ENCODE results near the gene JOSD1.
"Not testable (repeated sequence)": the region's sequence is repeated elsewhere in the genome, so short reads cannot be mapped to it uniquely, and the experiment has no call there.

Gene JOSD1

GRCh38 chr22:38684895-38685294 lies 15.8 kb downstream of the JOSD1 start:
- no peak for DNase-seq (ENCODE audit: low read depth in 3 of 3)

GRCh38 chr22:38681582-38682335 lies 19.0 kb downstream of the JOSD1 start, which contains the start of gene TOMM22:
Gene TOMM22 (plus strand): TSS chr22:38681957. CDS start chr22:38681979, 22 bp downstream.
- DNase-seq (ENCODE audit: low read depth in 3 of 3), result peak; percentile 62 to 74 (median 66)

DNA sequence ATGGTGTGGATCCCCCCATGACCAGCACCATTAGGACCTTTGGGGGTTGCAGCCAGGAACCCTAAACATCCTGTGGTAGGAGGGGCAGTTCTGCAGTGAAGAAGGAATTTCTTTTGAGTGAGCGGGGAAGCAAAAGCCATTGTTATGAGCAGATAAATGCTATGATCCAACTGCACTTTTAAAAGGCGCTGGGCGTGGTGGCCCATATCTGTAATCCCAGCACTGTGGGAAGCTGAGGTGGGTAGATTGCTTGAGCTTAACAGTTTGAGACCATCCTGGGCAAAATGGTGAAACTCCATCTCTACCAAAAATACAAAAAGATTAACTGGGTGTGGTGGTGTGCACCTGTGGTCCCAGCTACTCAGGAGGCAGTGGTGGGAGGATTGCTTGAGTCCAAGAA lies 24.9 kb downstream of the JOSD1 start:
- no peak for DNase-seq (ENCODE audit: low read depth in 3 of 3)

DNA sequence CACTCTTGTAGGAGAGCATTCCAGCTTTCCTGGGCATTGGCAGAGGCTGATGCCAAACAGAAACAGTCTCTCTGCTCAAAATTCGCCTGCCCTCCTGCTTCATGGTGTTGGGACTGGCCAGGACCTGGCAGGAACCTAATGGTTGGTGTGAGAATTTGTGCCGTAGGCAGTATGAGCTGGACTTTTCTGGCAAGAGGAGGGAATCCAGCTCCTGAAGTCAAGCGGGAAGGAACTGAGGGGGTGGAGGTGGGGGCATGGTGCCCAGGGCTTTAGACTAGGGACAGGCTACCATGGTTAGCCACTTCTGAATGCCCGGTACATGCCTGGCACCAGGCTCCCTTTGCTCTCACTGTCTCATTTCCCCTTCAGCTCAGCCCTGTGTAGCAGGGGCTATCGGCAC lies 25.9 kb downstream of the JOSD1 start:
- no peak for DNase-seq (ENCODE audit: low read depth in 3 of 3)

DNA sequence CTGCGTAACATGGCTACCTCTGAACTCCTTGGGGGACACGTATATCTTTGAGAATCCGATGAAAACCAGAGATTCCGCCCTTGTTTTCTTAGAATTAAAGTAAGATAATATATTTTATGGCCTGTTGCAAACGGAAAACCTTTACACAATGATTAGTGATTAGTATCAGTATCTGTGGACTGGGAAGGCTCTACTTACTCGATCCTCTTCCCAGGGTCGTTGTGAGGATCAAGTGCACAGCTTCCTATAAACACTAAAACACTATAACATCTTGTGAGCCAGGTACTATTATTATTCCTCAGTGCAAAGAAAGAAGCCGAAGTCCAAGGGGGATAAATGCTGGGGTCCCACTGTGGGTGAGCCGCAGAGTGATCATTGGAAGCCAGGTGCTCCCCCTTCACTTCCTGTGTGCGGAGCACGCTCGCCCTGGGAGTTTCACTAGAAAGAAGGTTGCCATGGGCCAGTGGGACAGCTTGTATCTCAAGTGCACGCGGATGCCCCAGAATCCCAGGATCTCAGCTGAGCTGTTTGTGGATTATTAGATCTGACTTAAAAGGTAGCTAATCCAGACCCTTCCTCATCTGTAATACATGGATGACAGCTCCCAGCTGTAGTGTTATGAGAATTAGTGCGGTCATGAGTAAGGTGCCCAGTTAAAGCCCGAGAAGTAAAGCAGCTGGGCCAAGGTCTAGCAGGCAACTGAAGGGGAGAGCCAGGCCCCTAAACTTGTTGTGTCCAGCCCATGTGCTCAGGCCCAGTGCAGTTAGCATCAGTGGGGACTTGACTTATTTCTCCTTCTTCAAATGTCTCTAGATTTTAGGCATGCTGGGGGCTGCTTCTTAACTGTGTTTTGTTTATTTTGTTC lies 43.5 kb downstream of the JOSD1 start:
- DNase-seq (ENCODE audit: low read depth in 3 of 3), result peak in 1 of 3 experiments; percentile 5

DNA sequence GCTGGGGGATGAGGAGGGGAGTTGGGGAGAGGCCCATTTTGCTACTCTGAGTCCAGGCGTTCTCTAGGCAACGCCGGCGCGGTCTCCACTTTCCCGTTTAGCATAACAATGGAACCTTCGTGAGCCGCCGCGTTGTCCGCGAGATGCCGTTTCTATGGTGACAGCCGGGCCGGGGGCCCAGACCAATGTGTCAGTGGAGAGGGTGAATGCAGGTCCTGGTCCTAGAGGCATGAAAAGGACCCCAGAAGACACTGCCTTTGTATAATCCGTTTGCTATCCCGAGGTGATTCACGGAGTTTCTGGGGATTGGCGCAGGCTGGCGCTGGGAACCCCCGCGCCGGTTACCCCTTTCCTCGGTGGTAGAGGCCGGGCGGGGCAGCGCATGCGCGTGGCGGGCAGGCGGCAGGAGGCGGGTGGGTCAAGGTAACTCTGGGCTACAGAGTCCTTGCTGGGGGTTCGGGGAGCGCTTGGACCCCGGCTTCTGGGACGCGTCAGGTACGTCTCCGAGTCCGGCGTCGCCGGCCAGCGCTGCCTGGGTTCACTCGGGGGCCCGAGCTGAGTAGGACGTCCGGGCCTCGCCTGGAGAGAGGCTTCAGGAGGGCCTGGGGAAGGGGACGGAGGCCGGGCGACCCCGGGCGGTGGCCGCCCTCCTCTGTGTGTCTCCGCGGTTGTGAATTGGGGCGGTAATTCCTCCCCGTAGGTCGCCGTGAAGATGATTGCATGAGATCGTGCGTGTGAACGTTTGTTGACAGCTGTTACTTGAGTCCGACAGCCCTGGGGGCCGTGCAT lies 44.3 kb downstream of the JOSD1 start, which contains the start of the genes CBY1 and FAM227A:
Gene CBY1, plus strand, starts transcription at position 383 of the 789 bp plus-strand sequence. CDS start 11,417 bp downstream, outside the sequence.
Gene FAM227A, minus strand, starts transcription at position 137 of the 789 bp plus-strand sequence. CDS start 6,224 bp downstream, outside the sequence.
- peak; percentile 69 to 83 (median 75) for DNase-seq (ENCODE audit: low read depth in 3 of 3)

- no peak for DNase-seq (ENCODE audit: low read depth in 3 of 3)
These were observed 45.1 kb downstream of the JOSD1 start for GRCh38 chr22:38655519-38656255.

- DNase-seq (ENCODE audit: low read depth in 3 of 3), result no peak
These were observed 47.0 kb downstream of the JOSD1 start for GRCh38 chr22:38653741-38654140.

DNA sequence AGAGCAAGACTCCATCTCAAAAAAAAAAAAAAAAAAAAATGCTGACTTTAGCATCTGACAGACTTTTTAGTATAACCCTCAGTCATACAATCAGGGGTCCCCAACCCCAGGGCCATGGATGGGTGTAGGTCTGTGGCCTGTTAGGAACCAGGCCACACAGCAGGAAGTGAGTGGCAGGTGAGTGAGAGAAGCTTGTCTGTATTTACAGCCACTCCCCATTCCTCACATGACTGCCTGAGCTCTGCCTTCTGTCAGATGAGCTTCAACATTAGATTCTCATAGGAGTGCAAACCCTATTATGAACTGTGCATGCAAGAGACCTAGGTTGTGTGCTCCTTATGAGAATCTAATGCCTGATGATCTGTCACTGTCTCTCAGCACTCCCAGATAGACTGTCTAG lies 47.9 kb downstream of the JOSD1 start:
- no peak for DNase-seq (ENCODE audit: low read depth in 3 of 3)

DNA sequence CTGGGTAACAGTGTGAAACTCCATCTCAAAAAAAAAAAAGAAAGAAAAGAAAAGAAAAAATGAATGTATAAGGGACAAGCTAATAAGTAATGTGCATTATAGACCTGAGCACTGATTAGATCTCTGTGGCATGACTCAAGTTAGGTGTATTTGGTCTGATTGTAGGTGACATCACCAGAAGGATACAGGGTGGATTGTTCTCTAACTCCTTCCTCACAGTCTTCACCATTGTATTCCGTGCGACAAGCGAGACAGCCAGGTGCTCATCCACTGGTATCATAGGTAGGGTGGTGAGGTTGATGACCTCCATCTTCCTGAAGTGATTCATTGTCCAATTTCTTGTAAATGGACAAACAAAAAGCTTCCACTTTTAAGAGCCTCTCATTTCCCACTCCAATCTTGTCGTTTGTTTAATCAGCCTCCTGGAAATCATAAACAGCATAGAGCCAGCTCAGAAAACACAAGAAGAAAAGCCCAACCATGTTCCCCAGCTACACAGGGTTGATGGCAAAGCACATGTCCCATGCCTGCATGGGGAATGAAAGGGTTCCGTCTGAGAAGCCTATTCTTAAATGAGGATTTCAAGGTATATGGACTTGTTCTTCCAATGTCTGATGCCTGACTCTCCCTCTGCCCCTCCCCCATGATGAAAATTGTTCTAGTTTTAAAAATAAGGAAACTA lies 50.8 kb downstream of the JOSD1 start:
- DNase-seq (ENCODE audit: low read depth in 3 of 3), result no peak

- no peak for DNase-seq (ENCODE audit: low read depth in 3 of 3)
These were observed 55.3 kb downstream of the JOSD1 start for GRCh38 chr22:38645430-38645829.

GRCh38 chr22:38644245-38644644 lies 56.5 kb downstream of the JOSD1 start:
- DNase-seq (ENCODE audit: low read depth in 3 of 3), result not testable (repeated sequence)

GRCh38 chr22:38641476-38642040 lies 59.2 kb downstream of the JOSD1 start:
- no peak for DNase-seq (ENCODE audit: low read depth in 3 of 3)

DNA sequence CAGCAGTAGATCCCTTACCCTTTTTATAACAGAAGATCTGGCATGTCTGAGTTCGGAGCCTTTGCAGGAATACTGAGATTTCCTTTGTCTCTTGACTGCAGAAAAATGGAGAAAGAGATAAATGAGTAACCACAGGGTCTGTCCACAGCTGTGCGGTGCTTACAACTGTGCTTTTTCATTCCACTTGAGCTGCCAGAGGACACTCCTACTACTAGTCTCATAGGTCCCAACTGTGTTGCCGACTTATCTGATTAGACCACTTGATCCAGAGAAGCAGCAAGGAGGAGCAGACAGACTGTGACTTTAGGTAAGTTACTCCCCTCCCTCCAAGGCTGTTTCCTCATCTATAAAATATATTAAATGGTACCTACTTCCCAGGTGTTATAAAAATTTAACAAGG lies 62.0 kb downstream of the JOSD1 start:
- no peak for DNase-seq (ENCODE audit: low read depth in 3 of 3)

DNA sequence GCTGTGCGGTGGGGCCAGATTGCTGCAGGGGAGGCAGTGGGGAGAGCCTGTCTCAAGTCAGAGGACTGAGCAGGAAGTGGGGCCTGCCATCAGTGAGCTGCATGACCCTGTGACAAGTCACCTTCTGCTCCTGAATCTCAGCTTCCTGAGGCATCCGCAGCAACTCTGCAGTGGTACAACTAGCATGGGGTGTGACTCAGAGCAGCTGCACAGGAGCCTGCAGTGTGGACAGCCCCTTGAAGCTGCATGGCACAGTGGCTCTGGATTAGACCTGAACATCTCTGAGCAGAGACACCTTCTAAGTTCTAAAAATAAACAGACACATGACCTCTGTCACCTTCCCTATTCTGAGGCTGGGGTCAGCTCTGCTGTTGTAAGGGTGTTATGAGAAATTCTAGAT lies 62.5 kb downstream of the JOSD1 start:
- DNase-seq (ENCODE audit: low read depth in 3 of 3), result no peak

Data from stimulated activated CD4-positive, alpha-beta T cell treated with anti-CD3 and anti-CD28 coated beads, TNF-alpha, amount 100 ng/mL, for 4 hours (primary cell).